HepG2 (cell line): ENCODE data around the gene SIVA1. TPM values are rescaled to one million over a fixed set of nuclear protein-coding genes. Genes with fewer than 3 reads are reported as not detected.

Experiments used
- CREB1 ChIP-seq, 2 experiments: fragments of 450-650 bp in 1 of 2; IDR thresholded peaks; 2 replicates each; pipeline ENCODE4 v1.6.1; 2016 to 2017; ENCODE audit warnings: control low read depth in 1 of 2, mild to moderate bottlenecking in 1 of 2, missing compliant biosample characterization in 1 of 2, missing genetic modification characterization in 1 of 2
- FOSL1 ChIP-seq: sonication (generic); formaldehyde crosslinking; IDR thresholded peaks from 2 replicates; pipeline ENCODE4 v1.9.0; 2021; ENCODE audit warnings: missing genetic modification reagents, borderline replicate concordance
- HINFP ChIP-seq: sonication (generic); formaldehyde crosslinking; IDR thresholded peaks from 2 replicates; pipeline ENCODE4 v1.4.0; 2020; ENCODE audit warnings: low read depth, mild to moderate bottlenecking, missing genetic modification reagents
- KLF12 ChIP-seq: sonication (generic); formaldehyde crosslinking; IDR thresholded peaks from 2 replicates; pipeline ENCODE4 v1.4.0; 2020; ENCODE audit warnings: missing genetic modification reagents, borderline replicate concordance
- PRDM15 ChIP-seq: sonication (generic); formaldehyde crosslinking; IDR thresholded peaks from 2 replicates; pipeline ENCODE4 v1.4.0; 2020; ENCODE audit warnings: missing genetic modification reagents
- RARA ChIP-seq: IDR thresholded peaks from 2 replicates; pipeline ENCODE4 v1.6.1; 2016; ENCODE audit warnings: missing genetic modification reagents, missing compliant biosample characterization
- SNAPC5 ChIP-seq: sonication (generic); formaldehyde crosslinking; IDR thresholded peaks from 2 replicates; pipeline ENCODE4 v1.8.1; 2023; ENCODE audit warnings: mild to moderate bottlenecking, missing genetic modification reagents, borderline replicate concordance
- SNRNP70 ChIP-seq: fragments of 200-400 bp; formaldehyde crosslinking; IDR thresholded peaks from 2 replicates; pipeline ENCODE4 v1.6.1; 2017; ENCODE audit warnings: mild to moderate bottlenecking, low read depth, low read length, moderate library complexity
- SOX5 ChIP-seq: IDR thresholded peaks from 2 replicates; pipeline ENCODE4 v1.6.1; 2016; ENCODE audit warnings: borderline replicate concordance
- TAF15 ChIP-seq: fragments of 200-400 bp; formaldehyde crosslinking; IDR thresholded peaks from one replicate; pipeline ENCODE4 v1.6.1; 2018; ENCODE audit warnings: mild to moderate bottlenecking, low read depth, low read length; ENCODE audit not compliant: poor library complexity, severe bottlenecking
- TMF1 ChIP-seq: sonication (generic); formaldehyde crosslinking; IDR thresholded peaks from 2 replicates; pipeline ENCODE4 v1.8.1; 2022; ENCODE audit warnings: low read depth, missing genetic modification reagents
- U2AF1 ChIP-seq: fragments of 200-400 bp; formaldehyde crosslinking; optimal IDR thresholded peaks from 2 replicates; pipeline ENCODE3; 2017; ENCODE audit warnings: mild to moderate bottlenecking, low read depth, low read length
- USF2 ChIP-seq, 2 experiments: sonication (generic) in 1 of 2; formaldehyde crosslinking in 1 of 2; IDR thresholded peaks; 2 replicates each; pipeline versions ENCODE4 v1.5.1 to v1.6.1; 2011 to 2020; ENCODE audit warnings: borderline replicate concordance in 1 of 2, low read depth in 1 of 2, low read length in 1 of 2, mild to moderate bottlenecking in 1 of 2, missing genetic modification reagents in 1 of 2, moderate library complexity in 1 of 2
- ZNF136 ChIP-seq: sonication (generic); formaldehyde crosslinking; IDR thresholded peaks from 2 replicates; pipeline ENCODE4 v1.8.1; 2022; ENCODE audit warnings: low read depth, mild to moderate bottlenecking, moderate library complexity, missing genetic modification reagents
- ZNF205 ChIP-seq: IDR thresholded peaks from 2 replicates; pipeline ENCODE4 v1.6.1; 2018; ENCODE audit warnings: missing biosample characterization, missing genetic modification reagents
- ZNF224 ChIP-seq: sonication (generic); formaldehyde crosslinking; IDR thresholded peaks from 2 replicates; pipeline ENCODE4 v1.5.0; 2020; ENCODE audit warnings: mild to moderate bottlenecking, missing genetic modification reagents
- ZNF337 ChIP-seq: sonication (generic); formaldehyde crosslinking; IDR thresholded peaks from 2 replicates; pipeline ENCODE4 v1.5.1; 2020; ENCODE audit warnings: missing genetic modification reagents, low read depth, mild to moderate bottlenecking, borderline replicate concordance
- ZNF414 ChIP-seq: sonication (generic); formaldehyde crosslinking; IDR thresholded peaks from 2 replicates; pipeline ENCODE4 v1.5.0; 2020; ENCODE audit warnings: missing genetic modification reagents
- ZNF549 ChIP-seq: sonication (generic); formaldehyde crosslinking; IDR thresholded peaks from 2 replicates; pipeline ENCODE4 v1.5.0; 2020; ENCODE audit warnings: missing genetic modification reagents
- polyA plus RNA-seq, 8 experiments: library from polyadenylated mRNA; depleted of rRNA in 3 of 8; stranded (reverse) in 7 of 8; unstranded in 1 of 8; fragments of >200 nt; fragmentation: Illumina TruSeq in 4 of 8; extraction: Trizol in 4 of 8; gene quantifications; 2 replicates each; pipeline versions ENCODE4 v1.2.1 to v1.2.3, GENCODE V29; 2011 to 2016; ENCODE audit warnings: low read depth in 4 of 8, missing spikeins in 1 of 8, mixed read lengths in 1 of 8; ENCODE audit not compliant: insufficient read depth in 1 of 8
- total RNA-seq, 5 experiments: library from RNA; depleted of rRNA; stranded (reverse); fragments of >200 nt; fragmentation: Illumina TruSeq; extraction: Trizol; gene quantifications; 2 replicates each; pipeline ENCODE4 v1.2.3, GENCODE V29; 2016; ENCODE audit warnings: low read depth in 1 of 5

Gene SIVA1
- total and polyA plus RNA-seq, 2 of the 13 experiments (the other 11 are each of a cell fraction or from before 2014, with no cell fraction given) = 123 to 186 TPM

- TF ChIP-seq ZNF337 (CRISPR knock-in tag) (no peak), ZNF549 (CRISPR knock-in tag) (no peak), FOSL1 (no peak), RARA (CRISPR knock-in tag) (peak; percentile 60), SNRNP70 (no peak), USF2 (IDR thresholded peaks at IDR 0.05; ENCODE audit: low read depth, low read length) (no peak), USF2 (CRISPR knock-in tag; IDR thresholded peaks at IDR 0.05; ENCODE audit: borderline replicate concordance) (no peak), SOX5 (CRISPR knock-in tag) (peak; percentile 62; the same call in 1 of the 2 replicates), ZNF414 (CRISPR knock-in tag) (0 out of 2 replicates have a peak, but pooled peaks have one; percentile 42), TMF1 (no peak), HINFP (CRISPR knock-in tag) (0 out of 2 replicates have a peak, but pooled peaks have one; percentile 39), ZNF224 (CRISPR knock-in tag) (no peak), PRDM15 (no peak), ZNF205 (0 out of 2 replicates have a peak, but pooled peaks have one; percentile 71), U2AF1 (no peak), CREB1 (IDR thresholded peaks at IDR 0.05) (no peak), CREB1 (CRISPR knock-in tag; IDR thresholded peaks at IDR 0.05) (no peak), KLF12 (CRISPR knock-in tag) (no peak), TAF15 (no peak), SNAPC5 (CRISPR knock-in tag) (no peak), ZNF136 (CRISPR knock-in tag) (no peak)
Observed at GRCh38 chr14:104749111-104749649, 3.8 kb upstream of the SIVA1 start (continued).
